ENCODE data around the gene NHLH1.

NHLH1 gene

DNA sequence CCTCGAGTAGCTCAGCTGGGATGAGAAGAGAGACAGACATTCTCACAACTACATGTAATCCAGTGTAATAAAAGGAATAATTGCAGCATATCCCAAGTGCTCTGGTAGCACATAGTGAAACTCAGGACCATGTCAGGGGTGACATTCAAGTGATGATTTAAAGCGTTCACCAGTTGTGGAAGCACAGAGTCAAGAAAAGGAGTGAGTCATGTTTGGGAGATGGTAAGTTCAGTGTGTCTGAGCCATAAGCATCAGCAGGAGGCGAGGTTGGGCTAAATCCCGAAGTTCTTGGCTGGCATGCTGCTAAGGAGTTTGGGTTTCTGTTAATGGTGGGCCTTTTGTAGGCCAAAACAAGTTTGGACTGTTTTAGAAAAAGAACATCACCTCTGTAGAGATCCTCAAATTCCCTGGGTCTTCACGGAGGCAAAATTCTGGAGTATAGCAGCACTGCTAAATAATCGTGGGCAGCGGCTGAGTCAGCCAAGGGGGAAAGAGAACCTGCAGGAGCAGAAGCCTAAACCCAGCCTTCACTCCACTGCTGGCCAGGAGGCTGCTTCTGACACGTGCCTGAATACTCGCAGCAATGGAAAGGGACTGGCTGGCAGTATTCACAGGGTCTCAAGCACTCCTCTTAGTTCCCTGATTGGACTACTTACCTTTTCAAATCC, 7.2 kb upstream of the NHLH1 start:
- no peak for DNase-seq (ENCODE audit: low read depth in 2 of 2)

DNA sequence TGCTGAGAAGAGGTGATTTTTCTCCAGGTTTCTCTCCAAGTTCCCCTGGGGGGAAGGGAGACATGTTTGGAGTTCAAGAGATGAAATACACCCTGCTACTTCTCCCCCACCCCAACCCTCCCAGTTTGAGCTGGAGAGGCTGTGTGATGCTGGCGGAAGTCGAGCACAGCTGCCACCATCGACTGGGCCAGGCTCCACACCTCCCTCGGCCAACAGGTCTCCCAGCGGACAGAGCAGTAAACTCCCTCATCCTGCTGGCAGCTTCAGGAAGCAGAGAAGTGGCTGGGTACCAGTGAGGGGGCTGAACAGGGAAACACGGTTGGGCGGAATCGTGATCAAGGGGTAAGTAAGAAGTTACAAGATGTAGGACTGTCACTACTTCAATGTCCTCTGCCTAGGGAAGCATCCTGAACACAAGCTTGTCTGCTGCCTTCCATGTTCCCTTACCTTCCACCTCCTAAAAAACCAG, 6.6 kb upstream of the NHLH1 start:
- no peak for DNase-seq (ENCODE audit: low read depth in 2 of 2)

DNA sequence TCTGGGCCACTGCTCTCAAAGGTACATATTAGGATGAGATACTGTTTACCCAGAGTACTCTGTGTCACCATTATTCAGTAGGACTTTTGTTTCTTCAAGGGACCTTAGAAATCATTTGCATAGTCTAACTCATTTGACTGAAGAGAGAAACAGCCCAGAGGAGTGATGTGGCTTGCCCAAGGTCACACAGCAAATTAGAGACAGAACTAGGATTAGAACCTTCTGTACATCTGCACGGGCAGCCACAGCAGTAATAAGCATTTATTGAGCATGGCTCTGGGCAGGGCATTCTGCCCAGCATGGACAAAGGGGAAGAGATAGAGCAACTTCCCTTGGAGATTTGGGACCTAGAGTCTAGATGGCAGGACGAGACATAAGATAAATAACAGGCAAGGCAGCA, 5.7 kb upstream of the NHLH1 start:
- DNase-seq (ENCODE audit: low read depth in 2 of 2), result no peak

DNA sequence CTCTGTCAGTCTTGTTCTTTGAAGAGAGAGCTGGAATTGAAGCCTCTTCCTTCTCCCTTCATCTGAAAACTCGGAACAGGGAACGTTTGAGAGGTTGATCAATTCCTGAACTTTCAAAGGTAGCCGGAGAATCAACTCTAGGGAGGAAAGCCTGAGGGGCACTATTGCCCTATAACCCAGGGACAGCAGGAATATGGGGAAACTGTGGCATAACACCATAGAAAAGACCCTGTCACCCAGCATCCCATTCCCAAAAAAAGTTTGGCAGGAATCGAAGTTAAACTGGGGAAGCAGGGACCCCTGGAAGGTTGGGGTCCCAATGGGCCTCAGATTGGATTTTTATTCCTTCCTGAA, 5.1 kb upstream of the NHLH1 start:
- no peak for DNase-seq (ENCODE audit: low read depth in 2 of 2)

DNA sequence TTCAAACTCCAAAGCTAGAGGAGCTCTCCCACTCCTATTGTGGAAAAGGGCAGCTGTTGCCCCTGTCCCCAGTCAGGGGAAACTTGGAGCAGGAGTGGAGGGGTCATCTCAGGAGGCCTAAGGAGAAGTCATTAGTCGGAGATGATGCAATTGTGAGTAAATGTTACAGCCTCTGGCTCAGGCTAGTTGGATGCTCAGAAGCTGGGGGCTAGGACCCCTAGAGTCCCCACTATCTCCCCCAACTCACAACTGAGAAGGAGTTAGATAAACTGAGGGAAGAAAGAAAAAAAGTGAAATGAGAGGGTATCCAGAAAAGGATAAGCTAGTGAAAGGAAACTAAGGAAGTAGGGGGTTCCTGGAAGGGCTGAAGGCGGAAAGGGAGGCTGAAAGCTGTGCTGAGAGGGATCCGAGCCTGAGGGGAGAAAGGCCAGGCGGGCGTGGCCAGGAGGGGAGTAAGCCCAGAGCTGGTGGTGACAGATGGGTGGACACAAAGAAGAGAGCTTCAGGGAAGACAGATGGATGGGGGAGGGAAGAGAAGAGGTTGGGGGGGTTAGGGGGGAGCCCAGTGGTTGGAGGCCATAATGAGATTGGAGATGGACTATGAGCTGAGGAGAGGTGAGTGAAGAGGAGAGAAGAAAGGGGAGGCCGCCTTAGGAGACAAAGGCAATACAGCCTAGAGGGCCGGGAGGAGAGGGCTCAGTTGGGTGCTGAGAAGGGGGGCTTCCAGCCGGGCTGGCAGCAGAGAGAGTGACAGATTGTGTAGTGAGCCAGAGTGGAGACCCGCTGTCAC, 4.5 kb upstream of the NHLH1 start:
- no peak for DNase-seq (ENCODE audit: low read depth in 2 of 2)

DNA sequence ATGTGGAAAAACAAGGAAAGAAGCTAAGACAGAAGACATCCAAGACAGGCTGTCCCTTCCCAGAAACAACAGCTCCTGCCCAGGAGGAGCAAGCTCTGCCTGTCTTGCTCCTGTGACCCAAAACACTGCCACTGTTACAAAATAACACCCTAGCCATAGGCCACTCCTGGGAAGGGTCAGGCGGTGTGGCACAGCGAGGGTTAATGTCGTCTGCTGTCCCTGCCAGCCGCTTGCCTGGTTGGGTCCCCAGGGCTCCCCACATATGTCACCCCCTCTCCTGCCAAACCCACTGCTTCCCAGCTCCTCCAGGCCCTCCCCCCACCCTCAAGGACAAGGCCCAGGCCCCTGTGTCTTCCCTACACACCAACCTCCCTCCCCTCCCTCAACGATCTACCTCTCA, 3.9 kb upstream of the NHLH1 start:
- no peak for DNase-seq (ENCODE audit: low read depth in 2 of 2)

DNA sequence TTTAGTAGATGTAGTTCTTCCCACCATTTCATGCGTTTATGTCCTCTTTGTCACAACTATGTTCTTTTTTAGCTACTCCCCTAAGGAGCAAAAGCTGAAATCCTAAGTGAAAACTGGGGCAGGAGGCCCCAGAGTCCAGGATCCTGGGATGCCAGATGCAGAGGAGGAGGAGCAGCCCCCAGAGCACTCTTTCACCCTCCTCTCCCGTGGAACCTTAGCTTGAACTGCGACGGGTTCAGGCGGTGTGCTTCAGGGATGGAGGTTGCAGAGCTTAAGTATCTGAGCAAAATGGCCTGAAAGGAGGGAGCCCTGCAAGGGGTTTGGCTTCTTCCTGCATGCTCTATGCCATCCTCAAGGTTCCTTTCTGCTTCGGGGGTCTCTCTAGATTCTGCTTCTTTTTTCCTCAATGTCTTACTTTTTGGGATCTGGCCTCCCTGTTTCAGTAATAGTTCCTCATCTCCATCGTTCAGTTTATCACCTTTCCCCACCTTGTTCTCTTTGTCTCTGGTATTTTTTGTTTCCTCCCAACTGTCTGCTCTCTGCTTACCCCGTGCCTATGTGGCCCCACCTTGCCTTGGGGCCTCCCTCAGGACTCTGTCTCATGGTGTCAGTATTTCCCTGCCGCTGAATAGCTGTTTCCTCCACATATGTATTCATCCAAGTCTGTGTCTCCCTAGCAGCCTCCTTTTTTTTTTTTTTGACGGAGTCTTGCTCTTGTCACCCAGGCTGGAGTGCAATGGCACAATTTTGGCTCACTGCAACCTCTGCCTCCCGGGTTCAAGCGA, 2.7 kb upstream of the NHLH1 start:
- no peak for DNase-seq (ENCODE audit: low read depth in 2 of 2)

DNA sequence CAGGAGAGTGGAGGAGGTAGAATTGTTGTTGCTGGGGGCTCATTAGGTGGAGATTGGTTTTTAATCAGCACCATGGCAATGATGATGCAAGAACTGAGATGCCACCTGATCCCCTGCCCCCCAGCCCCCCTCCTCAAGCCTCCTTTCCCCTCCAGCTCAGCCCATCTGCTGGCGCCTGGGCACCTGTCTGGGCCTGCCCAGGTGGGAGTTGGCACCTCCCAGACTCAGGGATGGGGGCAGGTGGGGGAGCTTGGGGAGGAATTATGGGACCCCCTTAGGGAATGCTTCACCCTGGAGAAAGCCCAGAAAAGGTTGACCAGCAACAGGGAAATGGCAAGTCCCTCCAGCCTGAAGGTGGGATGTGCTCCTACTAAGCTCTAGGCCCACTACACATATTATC, 1.5 kb upstream of the NHLH1 start:
- DNase-seq (ENCODE audit: low read depth in 2 of 2), result no peak

DNA sequence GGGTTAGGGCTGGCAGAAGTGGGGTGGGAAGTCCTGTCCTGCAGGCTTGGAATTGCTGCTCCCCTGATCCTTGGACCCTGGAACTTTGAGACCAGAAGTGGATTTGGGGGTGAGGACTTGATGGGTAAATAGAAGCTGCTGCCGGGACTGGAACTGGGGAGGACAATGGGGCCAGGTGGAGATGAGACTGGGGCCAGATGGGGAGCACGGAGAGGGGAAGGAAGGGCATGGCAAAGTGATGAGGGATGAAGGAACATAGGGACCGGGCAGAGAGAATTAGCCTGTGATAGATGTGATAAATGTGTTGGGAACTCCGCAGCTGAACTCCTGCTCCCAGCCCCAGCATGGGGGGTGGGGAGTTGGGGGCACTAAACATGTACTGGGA, 637 bp downstream of the NHLH1 start:
- no peak for DNase-seq (ENCODE audit: low read depth in 2 of 2)

DNA sequence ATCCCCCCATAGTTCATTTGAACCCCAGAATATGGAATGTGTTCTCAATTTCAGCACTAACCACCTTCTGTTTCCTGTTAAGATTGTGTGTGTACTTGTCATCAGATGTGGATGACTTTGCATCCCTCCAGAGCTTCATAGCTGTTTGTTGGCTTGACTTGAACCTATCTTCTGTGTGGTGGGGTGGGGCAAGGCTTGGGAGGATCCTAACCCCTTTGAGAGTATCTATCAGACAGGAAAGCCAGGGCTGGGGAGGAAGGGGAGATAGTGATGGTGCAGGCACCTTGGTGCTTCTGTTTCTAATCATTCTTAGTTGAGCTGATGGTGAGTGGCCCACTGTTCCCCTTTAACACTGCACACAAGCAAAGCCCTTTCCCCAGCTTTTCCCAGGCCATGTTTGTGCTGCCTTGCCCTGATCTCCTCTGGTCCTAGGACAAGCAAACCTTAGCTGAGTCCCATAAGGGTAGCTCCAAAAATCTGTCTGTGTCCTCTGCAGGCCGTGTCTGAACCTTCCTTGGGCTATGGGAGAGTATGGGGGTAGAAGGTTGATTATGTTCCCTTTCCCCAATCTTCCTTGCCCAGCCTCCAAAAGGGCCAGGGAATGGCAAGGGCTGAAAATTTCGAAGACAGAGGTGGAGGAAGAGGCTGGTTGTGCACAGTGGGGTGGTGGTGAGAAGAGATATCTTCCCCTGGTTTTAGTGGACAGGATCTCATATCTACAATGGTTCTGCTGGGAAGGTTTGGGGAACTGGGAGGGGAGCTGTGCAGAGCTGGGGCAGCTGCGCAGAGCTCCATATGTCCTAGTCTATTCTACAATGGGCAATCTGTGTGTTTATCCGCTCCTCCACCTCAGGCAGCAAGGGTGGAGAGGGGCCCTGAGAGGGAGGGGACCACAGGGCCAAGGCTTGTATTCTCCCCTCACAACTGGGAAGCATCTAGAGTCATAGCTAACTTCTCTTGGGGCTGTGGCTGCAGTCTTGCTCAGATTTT, 1.4 kb downstream of the NHLH1 start:
- DNase-seq (ENCODE audit: low read depth in 2 of 2), result no peak

DNA sequence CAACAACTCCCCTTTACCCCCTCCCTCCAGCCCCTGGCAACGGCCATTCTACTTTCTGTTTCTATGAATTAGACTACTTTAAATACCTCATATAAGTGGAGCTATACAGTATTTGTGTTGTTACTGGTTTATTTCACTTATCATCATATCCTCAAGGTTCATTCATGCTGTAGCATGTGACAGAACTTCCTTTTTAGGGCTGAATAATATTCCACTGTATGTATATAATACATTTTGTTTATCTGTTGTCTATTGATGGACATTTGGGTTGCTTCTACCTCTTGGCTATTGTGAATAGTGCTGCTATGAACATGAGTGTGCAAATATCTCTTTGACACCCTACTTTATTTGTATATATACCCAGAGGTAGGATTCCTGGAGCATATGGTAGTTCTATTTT, 2.2 kb downstream of the NHLH1 start:
- DNase-seq (ENCODE audit: low read depth in 2 of 2), result no peak

DNA sequence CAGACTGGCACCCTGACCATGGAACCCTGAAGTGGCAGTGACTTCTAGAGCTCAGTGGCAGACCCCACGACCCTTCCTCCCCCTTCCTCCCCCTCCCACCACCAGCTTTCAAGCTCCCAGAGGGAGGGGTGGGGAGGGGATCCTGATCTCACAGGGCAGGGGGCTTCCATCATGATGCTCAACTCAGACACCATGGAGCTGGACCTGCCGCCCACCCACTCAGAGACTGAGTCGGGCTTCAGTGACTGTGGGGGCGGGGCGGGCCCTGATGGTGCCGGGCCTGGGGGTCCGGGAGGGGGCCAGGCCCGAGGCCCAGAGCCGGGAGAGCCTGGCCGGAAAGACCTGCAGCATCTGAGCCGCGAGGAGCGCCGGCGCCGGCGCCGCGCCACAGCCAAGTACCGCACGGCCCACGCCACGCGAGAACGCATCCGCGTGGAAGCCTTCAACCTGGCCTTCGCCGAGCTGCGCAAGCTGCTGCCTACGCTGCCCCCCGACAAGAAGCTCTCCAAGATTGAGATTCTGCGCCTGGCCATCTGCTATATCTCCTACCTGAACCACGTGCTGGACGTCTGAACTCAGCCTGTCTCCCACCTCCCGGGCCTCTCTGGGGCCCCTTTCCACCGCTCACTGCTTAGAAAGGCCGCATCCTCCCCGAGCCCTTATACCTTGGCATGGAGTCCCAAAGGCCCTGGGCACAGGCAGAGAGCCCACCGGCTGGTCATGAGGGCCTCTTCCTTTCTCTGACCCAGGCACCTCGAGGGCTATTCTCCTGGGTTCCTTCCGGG, 3.9 kb downstream of the NHLH1 start:
- no peak for DNase-seq (ENCODE audit: low read depth in 2 of 2)

DNA sequence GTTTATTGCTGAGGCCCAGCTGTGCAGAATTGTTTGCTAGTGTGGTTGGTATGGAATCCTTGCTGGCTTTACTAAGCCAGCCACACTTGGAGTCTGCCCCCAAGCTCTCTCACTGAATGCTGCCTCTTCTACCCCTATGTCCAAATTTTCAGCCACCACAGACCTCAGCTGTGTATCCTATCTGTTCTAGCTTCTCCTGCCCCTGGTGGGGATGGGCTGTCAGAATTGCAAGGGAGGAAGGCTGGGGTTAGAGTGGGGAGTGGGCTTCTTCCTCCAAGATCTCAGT, 4.4 kb downstream of the NHLH1 start:
- DNase-seq (ENCODE audit: low read depth in 2 of 2), result no peak

DNA sequence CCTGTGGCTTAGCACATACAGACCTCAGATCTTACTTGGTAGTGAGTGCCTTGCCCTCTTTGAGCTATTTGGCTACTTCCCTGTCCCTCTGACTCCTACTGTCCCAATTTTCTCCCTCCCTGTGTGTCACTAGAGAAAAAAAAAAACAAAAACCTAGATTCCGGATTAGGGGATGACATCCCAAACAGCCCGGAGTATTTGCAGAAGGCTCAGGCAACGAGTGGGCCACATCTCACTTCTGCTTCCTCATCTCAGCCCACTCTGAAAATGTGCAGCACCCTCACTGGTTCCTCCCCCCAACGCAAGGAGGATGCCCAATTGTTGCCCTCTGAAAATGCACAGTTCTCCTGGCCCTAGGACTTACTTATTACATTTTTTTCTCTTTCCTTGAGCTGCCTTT, 4.9 kb downstream of the NHLH1 start:
- no peak for DNase-seq (ENCODE audit: low read depth in 2 of 2)

DNA sequence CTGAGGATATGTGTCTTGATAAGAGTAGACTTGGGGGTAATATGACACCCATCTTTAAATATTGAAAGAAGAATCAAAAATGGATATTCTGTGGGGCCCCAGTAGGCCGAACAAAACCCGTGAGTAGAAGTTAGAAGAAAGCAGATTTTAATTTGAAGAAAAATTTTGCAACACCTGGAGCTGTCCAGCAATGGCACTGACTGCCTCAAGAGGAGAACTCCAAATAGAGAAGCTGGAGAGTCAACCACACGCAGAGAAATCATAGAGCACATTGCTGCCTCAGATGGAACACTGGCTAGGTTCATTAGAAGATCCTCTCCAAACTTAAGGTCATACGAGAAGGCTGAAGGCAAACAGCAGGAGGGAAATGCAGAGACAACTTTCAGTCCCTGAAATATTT, 6.8 kb downstream of the NHLH1 start:
- DNase-seq (ENCODE audit: low read depth in 2 of 2), result no peak

DNA sequence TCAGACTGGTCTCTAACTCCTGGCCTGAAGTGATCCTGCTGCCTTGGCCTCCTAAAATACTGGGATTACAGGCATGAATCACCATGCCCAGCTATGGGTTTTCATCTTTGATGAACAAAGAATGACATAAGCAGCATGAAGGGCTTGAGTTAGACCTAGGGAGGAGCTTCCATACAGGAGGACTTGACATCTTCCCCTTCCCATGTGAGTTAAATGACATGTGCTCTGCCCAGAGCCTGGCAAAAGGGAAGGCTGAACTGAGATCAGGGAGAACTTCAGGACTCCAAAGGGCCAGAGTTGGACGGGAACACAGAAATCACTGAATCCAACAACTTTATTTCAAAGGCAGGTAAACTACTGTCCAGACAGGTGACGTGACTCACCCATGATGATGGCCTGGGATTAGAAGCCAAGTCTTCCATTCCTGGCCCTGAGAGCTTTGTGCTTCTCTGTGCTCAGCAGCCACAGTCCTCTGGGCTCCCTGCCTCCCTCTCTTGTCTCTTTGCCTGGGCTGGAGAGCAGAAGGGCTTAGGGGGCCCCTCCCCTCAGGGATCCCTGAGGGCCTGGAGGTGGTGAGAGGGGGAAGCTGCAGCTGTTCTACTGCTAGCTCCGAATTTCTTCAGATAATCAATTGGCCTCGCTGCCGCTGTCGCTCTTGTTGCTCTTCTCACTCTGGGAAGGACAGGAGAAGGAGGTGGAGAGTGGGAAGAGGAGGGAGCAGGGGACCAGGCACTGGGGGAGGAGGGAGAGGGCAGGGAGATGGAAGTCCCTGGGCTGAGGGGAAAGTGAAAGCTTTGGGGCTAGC, 7.6 kb downstream of the NHLH1 start:
- DNase-seq (ENCODE audit: low read depth in 2 of 2), result no peak

DNA sequence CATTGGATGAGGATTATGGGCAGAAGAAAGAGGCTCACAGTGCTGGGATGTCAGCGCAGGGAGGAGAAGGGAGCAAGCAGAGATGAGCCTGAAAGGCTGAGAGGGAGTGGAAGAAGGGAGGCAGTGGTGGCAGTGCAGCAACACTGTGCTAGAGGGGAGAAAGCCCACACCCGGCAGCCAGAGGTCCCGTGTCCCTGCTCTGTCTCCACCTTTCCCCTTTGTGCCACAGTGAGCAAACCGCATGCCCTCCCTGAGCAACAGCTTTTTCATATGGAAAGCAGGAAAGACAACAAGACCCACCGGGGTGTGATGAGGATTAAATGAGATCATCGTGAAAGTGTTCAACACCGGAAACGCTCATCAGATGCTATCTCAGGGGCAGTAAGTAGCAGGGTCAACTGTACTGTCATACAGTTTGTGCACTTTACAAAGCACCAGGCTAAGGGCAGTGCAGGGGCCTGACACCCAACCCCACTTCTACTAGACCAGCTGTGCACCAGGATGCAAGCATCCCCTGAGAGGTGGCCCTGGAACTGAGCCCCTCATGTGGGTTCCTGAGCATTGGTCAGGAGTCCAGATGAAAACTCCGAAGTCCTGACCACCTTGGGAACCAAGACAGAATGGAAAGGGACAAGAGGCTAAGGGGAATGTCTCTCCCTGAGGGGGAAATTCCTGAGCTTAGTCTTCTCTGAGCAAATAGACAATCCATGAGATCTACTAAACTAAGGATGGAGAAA, 9.1 kb downstream of the NHLH1 start:
- no peak for DNase-seq (ENCODE audit: low read depth in 2 of 2)

DNA sequence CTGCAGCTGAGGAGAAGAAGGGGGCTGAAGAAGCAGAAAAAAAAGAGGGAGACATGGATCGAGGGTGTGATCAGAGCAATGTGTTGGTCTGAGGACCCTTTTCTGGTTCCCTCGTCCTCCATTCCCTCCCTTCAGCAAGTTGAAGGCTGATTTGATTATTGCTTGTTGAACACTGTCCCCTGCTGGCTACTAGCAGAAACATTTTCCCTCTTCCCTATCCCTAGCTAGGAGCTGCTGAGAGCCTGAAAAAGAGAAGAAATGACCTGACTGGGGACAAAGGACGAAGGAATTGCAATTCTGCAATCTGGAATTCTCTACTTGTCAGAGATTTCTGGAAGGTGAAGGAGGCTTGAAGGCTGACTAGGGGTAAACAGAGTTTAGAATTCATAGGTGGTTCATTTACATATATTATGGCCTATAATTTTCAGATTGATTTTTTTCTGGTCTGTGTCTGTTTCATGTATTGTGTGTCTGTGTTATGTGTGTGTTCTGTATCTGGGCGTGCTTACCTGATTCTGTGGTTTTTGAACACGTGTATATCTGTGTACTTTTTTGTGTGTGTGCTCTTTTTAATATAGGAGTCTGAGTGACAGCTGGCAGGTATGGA, 9.8 kb downstream of the NHLH1 start:
- DNase-seq (ENCODE audit: low read depth in 2 of 2), result no peak

DNA sequence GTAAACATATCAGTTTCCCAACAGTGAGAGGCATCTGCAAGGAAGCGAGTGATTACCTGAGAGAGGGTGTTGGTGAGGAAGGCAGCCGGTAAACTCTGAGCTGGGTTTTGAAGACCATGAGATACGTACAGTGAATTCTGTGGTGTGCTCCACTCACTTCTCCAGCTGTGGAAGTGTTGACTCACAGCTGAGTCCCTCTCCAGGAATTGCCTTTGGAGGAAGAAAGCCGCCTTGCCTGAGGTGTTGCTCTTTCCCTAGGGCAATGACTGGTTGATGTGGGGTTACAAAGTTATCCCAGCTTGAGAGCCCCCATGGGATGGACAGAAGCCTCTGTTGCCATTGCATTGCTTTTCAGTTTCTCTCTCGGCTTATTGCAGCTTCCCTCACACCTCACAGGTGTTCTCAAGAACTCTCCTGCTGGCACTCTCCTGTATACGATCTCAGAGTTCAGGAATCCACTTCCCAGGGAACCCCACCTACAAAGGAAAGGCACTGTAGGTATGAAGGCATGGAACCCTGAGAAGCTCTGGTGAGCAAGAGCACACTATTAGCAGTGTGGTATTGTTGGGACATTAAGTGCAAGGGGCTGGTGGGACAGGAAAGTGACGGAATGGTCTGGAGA, 10.8 kb downstream of the NHLH1 start:
- no peak for DNase-seq (ENCODE audit: low read depth in 2 of 2)
